ENCODE results near the gene IFIT3. TPM values are rescaled to one million over a fixed set of nuclear protein-coding genes. Genes with fewer than 3 reads are reported as not detected.

IFIT3 gene
- total RNA-seq, 1 donor from 2014 or later = 5.3 TPM

GRCh38 chr10:89351780-89352597 is 24.2 kb downstream of the IFIT3 start:
- peak; percentile 95 for DNase-seq (ENCODE audit: low read depth)
- peak overlapping the region; percentile 30 for H3K4me3 ChIP-seq (ENCODE audit: low read depth, low read length)
- no peak for TF ChIP-seq CTCF (conservative IDR thresholded peaks at IDR 0.05; ENCODE audit: low read depth, low read length)

GRCh38 chr10:89352802-89353201 is 25.0 kb downstream of the IFIT3 start:
- no peak for DNase-seq (ENCODE audit: low read depth)
- no peak for TF ChIP-seq CTCF (conservative IDR thresholded peaks at IDR 0.05; ENCODE audit: low read depth, low read length)

GRCh38 chr10:89355394-89355931 is 27.7 kb downstream of the IFIT3 start:
- TF ChIP-seq CTCF (conservative IDR thresholded peaks at IDR 0.05; ENCODE audit: low read depth, low read length) = no peak
- H3K4me3 ChIP-seq (ENCODE audit: low read depth, low read length) = no peak overlapping the region
- DNase-seq (ENCODE audit: low read depth) = no peak

More at GRCh38 chr10:89352802-89353201, 25.0 kb downstream of the IFIT3 start:
- H3K4me3 ChIP-seq (ENCODE audit: low read depth, low read length) = peak overlapping the region; percentile 30

GRCh38 chr10:89357096-89357495 is 29.3 kb downstream of the IFIT3 start:
- no peak for TF ChIP-seq CTCF (conservative IDR thresholded peaks at IDR 0.05; ENCODE audit: low read depth, low read length)
- no peak for DNase-seq (ENCODE audit: low read depth)
- H3K4me3 ChIP-seq (ENCODE audit: low read depth, low read length) = no peak overlapping the region

GRCh38 chr10:89357975-89358374 is 30.2 kb downstream of the IFIT3 start:
- no peak overlapping the region for H3K4me3 ChIP-seq (ENCODE audit: low read depth, low read length)
- DNase-seq (ENCODE audit: low read depth) = no peak
- TF ChIP-seq CTCF (conservative IDR thresholded peaks at IDR 0.05; ENCODE audit: low read depth, low read length) = no peak

GRCh38 chr10:89360157-89360556 is 32.4 kb downstream of the IFIT3 start:
- no peak for TF ChIP-seq CTCF (conservative IDR thresholded peaks at IDR 0.05; ENCODE audit: low read depth, low read length)
- no peak for DNase-seq (ENCODE audit: low read depth)
- no peak overlapping the region for H3K4me3 ChIP-seq (ENCODE audit: low read depth, low read length)

Measured in epithelial cell of proximal tubule (primary cell).